Muscle layer of duodenum (tissue), 2 donors: ENCODE data around the gene TMCC3.
A peak's percentile ranks its signal among the peaks of the same experiment; 100 is the strongest.
"Not testable (repeated sequence)": the region's sequence is repeated elsewhere in the genome, so short reads cannot be mapped to it uniquely, and the experiment has no call there.

Source experiments
- H3K27ac ChIP-seq: one replicate; pipeline ENCODE4 v1.7.0; 2013; ENCODE audit warnings: mild to moderate bottlenecking, low read length
- H3K27me3 ChIP-seq: one replicate; pipeline ENCODE4 v1.7.0; 2013; ENCODE audit warnings: low read depth, mild to moderate bottlenecking, control low read depth, low read length
- H3K36me3 ChIP-seq, 2 donors: one replicate each; pipeline ENCODE4 v1.7.0; 2013; ENCODE audit warnings: low read length in 2 of 2, control low read depth in 1 of 2, mild to moderate bottlenecking in 1 of 2; ENCODE audit not compliant: insufficient read depth in 2 of 2, control insufficient read depth in 1 of 2
- H3K4me1 ChIP-seq, 2 donors: one replicate each; pipeline ENCODE4 v1.7.0; 2013; ENCODE audit warnings: low read length in 2 of 2, mild to moderate bottlenecking in 2 of 2, control low read depth in 1 of 2, moderate library complexity in 1 of 2; ENCODE audit not compliant: insufficient read depth in 2 of 2, control insufficient read depth in 1 of 2
- H3K4me3 ChIP-seq, 2 donors: one replicate each; pipeline ENCODE4 v1.7.0; 2013; ENCODE audit warnings: low read length in 2 of 2, low read depth in 1 of 2, mild to moderate bottlenecking in 1 of 2
- H3K9me3 ChIP-seq, 2 donors: one replicate each; pipeline ENCODE4 v1.7.0; 2013; ENCODE audit warnings: low read length in 2 of 2, control low read depth in 1 of 2, mild to moderate bottlenecking in 1 of 2; ENCODE audit not compliant: control insufficient read depth in 1 of 2
- donor health status: healthy.

Gene TMCC3

GRCh38 chr12:94616203-94616729 is 34.1 kb downstream of the TMCC3 start:
- no peaks in the 10 kb centered on the region for H3K27me3 ChIP-seq
- H3K4me1 ChIP-seq = peaks cover 3 to 19% of the 10 kb centered on the region in 2 donors
- H3K4me3 ChIP-seq = peak overlapping the region; percentile 49 to 51
- no peaks in the 10 kb centered on the region for H3K36me3 ChIP-seq
- peak overlapping the region; percentile 65 for H3K27ac ChIP-seq
- H3K9me3 ChIP-seq = no peaks in the 10 kb centered on the region

DNA sequence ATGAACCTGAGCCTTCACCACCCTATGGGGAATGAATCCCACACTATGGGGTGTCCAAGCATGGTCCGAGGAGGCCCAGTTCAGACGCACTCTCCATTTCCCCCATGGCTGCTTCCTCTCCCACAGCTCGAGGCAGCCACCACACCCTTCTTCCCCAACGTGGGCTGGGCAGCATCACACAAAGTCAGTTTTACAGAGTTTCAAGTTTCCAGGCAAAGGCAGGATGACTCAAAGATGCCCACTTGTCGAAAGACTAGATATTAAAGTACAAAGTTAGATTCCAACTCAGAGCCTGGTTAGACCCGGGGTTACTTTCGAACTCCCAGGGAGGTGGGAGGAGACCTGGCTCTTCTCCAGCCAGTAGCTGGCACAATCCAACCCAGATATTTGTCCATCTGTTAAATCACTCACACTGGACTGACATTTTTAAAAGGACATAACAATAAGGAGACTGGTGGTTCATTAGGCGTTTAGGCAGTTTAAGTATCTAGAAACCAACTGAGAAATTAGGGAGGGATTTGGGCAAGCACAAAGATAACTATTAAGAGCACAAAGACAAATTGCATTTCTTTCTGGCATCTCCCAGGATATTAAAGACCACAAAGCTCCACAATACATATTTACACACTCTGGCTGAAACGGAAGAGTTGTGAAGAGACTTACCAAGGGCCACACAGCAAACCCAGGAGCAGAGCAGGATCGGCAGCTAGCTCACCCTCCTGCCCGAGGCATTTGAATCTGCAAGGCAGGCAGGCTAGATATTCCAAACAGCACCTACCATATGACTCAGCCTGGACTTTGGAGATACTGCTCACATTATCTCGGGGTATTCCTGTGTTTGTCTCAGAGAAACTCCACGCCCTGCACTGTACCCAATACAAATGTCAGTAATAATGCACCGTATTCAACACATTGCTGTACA is 34.8 kb downstream of the TMCC3 start:
- H3K36me3 ChIP-seq = no peaks in the 10 kb centered on the region
- H3K27ac ChIP-seq = peak overlapping the region; percentile 65
- no peaks in the 10 kb centered on the region for H3K27me3 ChIP-seq
- peak overlapping the region; percentile 49 to 51 for H3K4me3 ChIP-seq
- peaks cover 0 to 19% of the 10 kb centered on the region in 2 donors for H3K4me1 ChIP-seq
- no peaks in the 10 kb centered on the region for H3K9me3 ChIP-seq

- no peaks in the 10 kb centered on the region for H3K36me3 ChIP-seq
- H3K4me3 ChIP-seq = peak overlapping the region in 1 of 2 donors; percentile 49
- no peak overlapping the region for H3K27ac ChIP-seq
- no peaks in the 10 kb centered on the region for H3K9me3 ChIP-seq
- H3K27me3 ChIP-seq = no peaks in the 10 kb centered on the region
- H3K4me1 ChIP-seq = peaks cover 0 to 19% of the 10 kb centered on the region in 2 donors
Measured at GRCh38 chr12:94614288-94614721, 36.1 kb downstream of the TMCC3 start.

- Histone ChIP-seq H3K36me3 (no peaks in the 10 kb centered on the region), H3K4me3 (no peak overlapping the region), H3K4me1 (no peaks in the 10 kb centered on the region), H3K27ac (no peak overlapping the region), H3K27me3 (no peaks in the 10 kb centered on the region), H3K9me3 (no peaks in the 10 kb centered on the region)
Measured at GRCh38 chr12:94609917-94610443, 40.4 kb downstream of the TMCC3 start.

- not testable (repeated sequence) for H3K27me3 ChIP-seq, H3K4me3 ChIP-seq, H3K4me1 ChIP-seq, H3K9me3 ChIP-seq, H3K27ac ChIP-seq, H3K36me3 ChIP-seq
Measured at GRCh38 chr12:94606810-94607209, 43.5 kb downstream of the TMCC3 start.

DNA sequence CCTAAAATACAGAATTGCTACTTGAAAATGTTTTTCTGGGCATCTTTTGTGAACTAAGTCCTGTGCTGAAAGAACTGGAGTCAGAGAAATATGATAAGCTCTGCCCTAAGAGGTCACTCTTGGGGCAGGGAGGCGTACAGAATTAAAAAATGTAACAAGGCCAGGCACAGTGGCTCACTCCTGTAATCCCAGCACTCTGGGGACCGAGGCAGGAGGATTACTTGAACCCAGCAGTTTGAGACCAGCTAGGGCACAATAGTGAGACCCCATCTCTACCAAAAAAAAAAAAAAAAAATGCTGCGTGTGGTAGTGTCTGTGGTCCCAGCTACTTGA is 46.0 kb downstream of the TMCC3 start:
- Histone ChIP-seq H3K27me3 (no peaks in the 10 kb centered on the region), H3K36me3 (no peaks in the 10 kb centered on the region), H3K27ac (no peak overlapping the region), H3K4me3 (no peak overlapping the region), H3K9me3 (no peaks in the 10 kb centered on the region), H3K4me1 (peaks cover 0 to 6% of the 10 kb centered on the region in 2 donors)

DNA sequence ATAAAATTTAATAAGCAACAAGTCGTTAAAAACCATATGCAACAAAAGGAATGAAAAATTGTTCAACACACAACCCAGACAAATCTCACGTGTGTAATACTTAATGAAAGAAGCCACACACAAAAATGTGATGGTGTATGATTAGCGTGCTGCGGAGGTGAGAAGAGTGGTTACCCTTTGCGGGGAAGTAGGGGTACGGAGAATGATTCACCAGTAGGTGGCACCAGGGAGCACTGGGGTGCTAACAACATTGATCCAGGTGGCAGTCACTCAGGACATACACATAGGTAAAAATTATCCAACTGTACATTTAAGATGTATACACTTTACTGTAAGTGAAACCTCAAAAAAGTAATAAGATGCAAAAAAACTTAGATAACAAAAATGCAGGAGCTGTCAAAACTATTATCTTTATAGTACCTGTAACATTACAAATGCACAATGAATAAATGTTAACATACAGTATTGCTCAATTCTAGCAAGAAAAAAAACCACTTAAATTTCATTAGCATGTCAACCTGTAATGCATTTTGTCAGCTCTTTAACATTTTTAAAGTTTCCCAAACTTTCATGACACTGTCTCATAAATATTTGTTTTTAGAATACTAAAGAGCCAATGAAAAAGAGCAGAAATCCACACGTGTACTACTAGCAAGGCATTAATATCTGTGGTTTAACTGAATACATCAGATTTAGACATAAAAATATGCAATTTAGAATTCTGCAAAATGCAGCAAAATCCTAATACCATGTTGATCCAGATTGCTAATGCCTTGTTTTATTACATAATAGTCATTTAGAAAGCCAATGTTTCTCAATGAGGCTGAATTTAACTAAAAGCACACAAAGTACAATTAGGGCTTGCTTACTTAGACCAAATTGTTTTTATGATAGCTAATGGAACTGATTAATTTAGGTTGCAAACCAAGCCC is 46.7 kb downstream of the TMCC3 start:
- Histone ChIP-seq H3K9me3 (no peaks in the 10 kb centered on the region), H3K36me3 (no peaks in the 10 kb centered on the region), H3K4me1 (peaks cover 0 to 6% of the 10 kb centered on the region in 2 donors), H3K27ac (no peak overlapping the region), H3K27me3 (no peaks in the 10 kb centered on the region), H3K4me3 (no peak overlapping the region)

DNA sequence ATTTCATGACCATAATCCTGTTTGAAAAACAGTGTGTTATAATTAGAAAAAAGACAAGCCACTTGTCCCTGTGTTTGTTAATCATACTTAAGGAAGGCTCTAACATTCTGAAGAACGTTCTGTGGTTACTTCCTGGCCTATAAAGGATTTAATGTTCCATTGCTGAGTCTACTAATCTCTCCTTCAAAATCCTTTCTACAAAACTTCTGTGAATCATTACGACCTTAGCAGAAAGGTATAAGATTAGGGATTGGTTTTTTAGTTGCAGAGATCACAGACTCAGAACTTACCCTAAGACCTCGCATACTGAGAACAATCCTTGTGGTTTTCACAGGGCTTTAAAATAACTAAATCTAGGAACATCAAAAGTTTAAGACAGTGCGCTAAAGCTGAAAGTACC is 48.3 kb downstream of the TMCC3 start:
- peaks cover 0 to 6% of the 10 kb centered on the region in 2 donors for H3K4me1 ChIP-seq
- H3K4me3 ChIP-seq = no peak overlapping the region
- H3K36me3 ChIP-seq = no peaks in the 10 kb centered on the region
- no peaks in the 10 kb centered on the region for H3K27me3 ChIP-seq
- H3K27ac ChIP-seq = no peak overlapping the region
- H3K9me3 ChIP-seq = no peaks in the 10 kb centered on the region

- not testable (repeated sequence) for H3K4me3 ChIP-seq, H3K27ac ChIP-seq, H3K4me1 ChIP-seq, H3K27me3 ChIP-seq, H3K36me3 ChIP-seq, H3K9me3 ChIP-seq
Measured at GRCh38 chr12:94601307-94601706, 49.0 kb downstream of the TMCC3 start.

- Histone ChIP-seq H3K9me3 (no peaks in the 10 kb centered on the region), H3K36me3 (no peaks in the 10 kb centered on the region), H3K4me1 (peaks cover 0 to 6% of the 10 kb centered on the region in 2 donors), H3K4me3 (no peak overlapping the region), H3K27ac (no peak overlapping the region), H3K27me3 (no peaks in the 10 kb centered on the region)
Measured at GRCh38 chr12:94599189-94599588, 51.2 kb downstream of the TMCC3 start.

- Histone ChIP-seq H3K27ac (no peak overlapping the region), H3K4me3 (no peak overlapping the region), H3K9me3 (no peaks in the 10 kb centered on the region), H3K27me3 (no peaks in the 10 kb centered on the region), H3K36me3 (no peaks in the 10 kb centered on the region), H3K4me1 (peaks cover 0 to 3% of the 10 kb centered on the region in 2 donors)
Measured at GRCh38 chr12:94597268-94597667, 53.1 kb downstream of the TMCC3 start.
